ENCODE results near the gene RNF8. TPM values are rescaled to one million over a fixed set of nuclear protein-coding genes. Genes with fewer than 3 reads are reported as not detected.
"Not testable (repeated sequence)": the region's sequence is repeated elsewhere in the genome, so short reads cannot be mapped to it uniquely, and the experiment has no call there.

Gene RNF8, protein sequence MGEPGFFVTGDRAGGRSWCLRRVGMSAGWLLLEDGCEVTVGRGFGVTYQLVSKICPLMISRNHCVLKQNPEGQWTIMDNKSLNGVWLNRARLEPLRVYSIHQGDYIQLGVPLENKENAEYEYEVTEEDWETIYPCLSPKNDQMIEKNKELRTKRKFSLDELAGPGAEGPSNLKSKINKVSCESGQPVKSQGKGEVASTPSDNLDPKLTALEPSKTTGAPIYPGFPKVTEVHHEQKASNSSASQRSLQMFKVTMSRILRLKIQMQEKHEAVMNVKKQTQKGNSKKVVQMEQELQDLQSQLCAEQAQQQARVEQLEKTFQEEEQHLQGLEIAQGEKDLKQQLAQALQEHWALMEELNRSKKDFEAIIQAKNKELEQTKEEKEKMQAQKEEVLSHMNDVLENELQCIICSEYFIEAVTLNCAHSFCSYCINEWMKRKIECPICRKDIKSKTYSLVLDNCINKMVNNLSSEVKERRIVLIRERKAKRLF
- total RNA-seq (16.2 TPM), polyA plus RNA-seq (ENCODE audit: insufficient read depth in 1 of 8, insufficient read length in 8 of 8, low replicate concordance in 1 of 8) (10 to 100 TPM; 13.5 to 23.1 (median 16.4) TPM)
- long read RNA-seq, donor 1, partial matches to known transcripts, result 0 of 1 reads
- long read RNA-seq, donor 1, other reads (novel, unspliced or antisense), result 0 of 1 reads
- long read RNA-seq, donor 2, result 0 reads
- long read RNA-seq, donor 3, result 0 reads
- long read RNA-seq, donor 4, full-length matches to known transcripts, result 2 of 2 reads
- long read RNA-seq, donor 4, partial matches to known transcripts, result 0 of 2 reads
- long read RNA-seq, donor 4, other reads (novel, unspliced or antisense), result 0 of 2 reads
- long read RNA-seq, donor 5, full-length matches to known transcripts, result 9 of 20 reads
- long read RNA-seq, donor 5, partial matches to known transcripts, result 11 of 20 reads
- long read RNA-seq, donor 5, other reads (novel, unspliced or antisense), result 0 of 20 reads
- long read RNA-seq, donor 6, full-length matches to known transcripts, result 2 of 2 reads
- long read RNA-seq, donor 6, partial matches to known transcripts, result 0 of 2 reads
- long read RNA-seq, donor 6, other reads (novel, unspliced or antisense), result 0 of 2 reads
- long read RNA-seq, donor 7, full-length matches to known transcripts, result 1 of 10 reads
- long read RNA-seq, donor 7, partial matches to known transcripts, result 9 of 10 reads
- long read RNA-seq, donor 7, other reads (novel, unspliced or antisense), result 0 of 10 reads
- long read RNA-seq, donor 8, full-length matches to known transcripts, result 1 of 6 reads
- long read RNA-seq, donor 8, partial matches to known transcripts, result 5 of 6 reads
- long read RNA-seq, donor 8, other reads (novel, unspliced or antisense), result 0 of 6 reads
- long read RNA-seq, donor 9, full-length matches to known transcripts, result 1 of 1 reads
- long read RNA-seq, donor 9, partial matches to known transcripts, result 0 of 1 reads
- long read RNA-seq, donor 9, other reads (novel, unspliced or antisense), result 0 of 1 reads
- long read RNA-seq, donor 10, full-length matches to known transcripts, result 5 of 5 reads
- long read RNA-seq, donor 10, partial matches to known transcripts, result 0 of 5 reads
- long read RNA-seq, donor 10, other reads (novel, unspliced or antisense), result 0 of 5 reads
- long read RNA-seq, donor 11, partial matches to known transcripts, result 0 of 1 reads
- long read RNA-seq, donor 11, other reads (novel, unspliced or antisense), result 0 of 1 reads

GRCh38 chr6:37353761-37354525 is at the start of gene RNF8:
Gene RNF8, plus strand, starts transcription at chr6:37353983. Its CDS starts 182 bp downstream, at chr6:37354165.
- WGBS (ENCODE audit: insufficient coverage), result 1% methylated on average over 40 of the region's 54 CpGs
- peak within 1 kb of the TSS; percentile 84 for H3K27ac ChIP-seq (ENCODE audit: low read length)

GRCh38 chr6:37304766-37305165 is 49.0 kb upstream of the RNF8 start:
- no peak overlapping the region for H3K4me3 ChIP-seq (ENCODE audit: low read length)
- no peaks in the 10 kb centered on the region for H3K9me3 ChIP-seq (replicated peaks; ENCODE audit: control insufficient read depth, low read depth, low read length)
- peaks cover 24% of the 10 kb centered on the region for H3K36me3 ChIP-seq (ENCODE audit: control insufficient read depth, insufficient read depth, low read length)
- H3K4me1 ChIP-seq (ENCODE audit: control insufficient read depth, insufficient read depth, low read length), result peaks cover 11% of the 10 kb centered on the region
- WGBS (ENCODE audit: insufficient coverage), result 90% methylated on average over 4 of the region's 7 CpGs
- H3K27me3 ChIP-seq (ENCODE audit: control insufficient read depth, insufficient read depth, low read length), result no peaks in the 10 kb centered on the region
- H3K27ac ChIP-seq (ENCODE audit: low read length), result no peak overlapping the region
- DNase-seq, result no peak

More at GRCh38 chr6:37353761-37354525, at the start of gene RNF8:
- Histone ChIP-seq H3K27me3 (ENCODE audit: control insufficient read depth, insufficient read depth, low read length) (no peaks in the 10 kb centered on the region), H3K36me3 (ENCODE audit: control insufficient read depth, insufficient read depth, low read length) (no peaks in the 10 kb centered on the region), H3K4me1 (ENCODE audit: control insufficient read depth, insufficient read depth, low read length) (peaks cover 11% of the 10 kb centered on the region), H3K4me3 (ENCODE audit: low read length) (peak within 1 kb of the TSS; percentile 97), H3K9me3 (replicated peaks; ENCODE audit: control insufficient read depth, low read depth, low read length) (no peaks in the 10 kb centered on the region)
- peak; percentile 95 for DNase-seq

- no peak for DNase-seq
- Histone ChIP-seq H3K4me1 (ENCODE audit: control insufficient read depth, insufficient read depth, low read length) (peaks cover 11% of the 10 kb centered on the region), H3K9me3 (replicated peaks; ENCODE audit: control insufficient read depth, low read depth, low read length) (no peaks in the 10 kb centered on the region), H3K27me3 (ENCODE audit: control insufficient read depth, insufficient read depth, low read length) (no peaks in the 10 kb centered on the region), H3K4me3 (ENCODE audit: low read length) (no peak overlapping the region), H3K36me3 (ENCODE audit: control insufficient read depth, insufficient read depth, low read length) (peaks cover 24% of the 10 kb centered on the region), H3K27ac (ENCODE audit: low read length) (no peak overlapping the region)
- WGBS (ENCODE audit: insufficient coverage), result 84% methylated on average over 4 of the region's 4 CpGs
These were observed 47.9 kb upstream of the RNF8 start for GRCh38 chr6:37305841-37306425.

DNA sequence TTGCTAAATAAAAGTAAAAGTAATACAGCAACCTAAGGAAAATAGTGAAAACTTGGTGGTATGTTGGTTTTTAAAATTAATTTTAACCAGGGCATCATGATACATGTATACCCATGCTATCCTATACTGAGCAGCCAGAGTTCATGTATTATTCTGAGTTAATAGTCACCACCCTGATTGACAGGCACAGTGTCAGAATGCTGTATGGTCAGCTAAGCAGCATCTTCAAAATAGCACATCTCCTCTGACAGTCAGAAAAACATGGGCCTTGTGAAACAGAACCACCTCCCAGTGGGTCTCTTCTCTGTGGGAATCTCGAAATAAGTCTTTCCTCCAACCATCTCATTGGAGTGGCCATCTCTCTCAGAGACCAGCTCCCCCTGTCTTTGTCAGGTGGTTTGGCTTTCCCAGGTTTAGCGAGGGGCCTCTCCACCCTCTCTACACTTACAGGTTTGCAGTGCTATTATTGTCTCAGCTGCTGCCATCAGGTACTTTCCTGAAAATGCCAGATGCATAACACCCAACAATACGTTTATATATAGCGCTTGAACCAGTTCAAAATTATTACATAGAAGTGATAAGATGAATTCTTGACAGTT is 47.1 kb upstream of the RNF8 start:
- H3K4me1 ChIP-seq (ENCODE audit: control insufficient read depth, insufficient read depth, low read length), result peaks cover 11% of the 10 kb centered on the region
- H3K27ac ChIP-seq (ENCODE audit: low read length), result no peak overlapping the region
- H3K36me3 ChIP-seq (ENCODE audit: control insufficient read depth, insufficient read depth, low read length), result peaks cover 21% of the 10 kb centered on the region
- H3K4me3 ChIP-seq (ENCODE audit: low read length), result no peak overlapping the region
- no peak for DNase-seq
- 90% methylated on average over 2 of the region's 4 CpGs for WGBS (ENCODE audit: insufficient coverage)
- no peaks in the 10 kb centered on the region for H3K9me3 ChIP-seq (replicated peaks; ENCODE audit: control insufficient read depth, low read depth, low read length)
- no peaks in the 10 kb centered on the region for H3K27me3 ChIP-seq (ENCODE audit: control insufficient read depth, insufficient read depth, low read length)

DNA sequence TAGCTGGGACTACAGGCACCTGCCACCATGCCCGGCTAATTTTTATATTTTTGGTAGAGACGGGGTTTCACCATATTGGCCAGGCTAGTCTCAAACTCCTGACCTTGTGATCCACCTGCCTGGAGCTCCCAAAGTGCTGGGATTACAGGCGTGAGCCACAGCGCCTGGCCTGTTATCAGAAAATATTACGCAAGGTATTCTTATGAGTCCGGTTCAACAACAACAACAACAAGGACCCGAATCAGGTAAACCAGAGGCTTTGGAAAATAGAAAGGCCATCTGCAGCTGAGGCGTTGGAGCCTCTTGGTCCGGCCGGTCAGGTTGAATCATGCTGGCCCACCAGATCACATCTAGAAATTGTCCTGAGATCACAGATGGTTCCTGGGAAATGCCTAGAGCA is 46.3 kb upstream of the RNF8 start:
- not testable (repeated sequence) for H3K9me3 ChIP-seq (replicated peaks; ENCODE audit: control insufficient read depth, low read depth, low read length); DNase-seq; H3K27me3 ChIP-seq (ENCODE audit: control insufficient read depth, insufficient read depth, low read length); H3K4me3 ChIP-seq (ENCODE audit: low read length)
- H3K4me1 ChIP-seq (ENCODE audit: control insufficient read depth, insufficient read depth, low read length), result peaks cover 11% of the 10 kb centered on the region
- peaks cover 19% of the 10 kb centered on the region for H3K36me3 ChIP-seq (ENCODE audit: control insufficient read depth, insufficient read depth, low read length)
- 69% methylated on average over 5 of the region's 10 CpGs for WGBS (ENCODE audit: insufficient coverage)
- H3K27ac ChIP-seq (ENCODE audit: low read length), result peak overlapping the region; percentile 30

DNA sequence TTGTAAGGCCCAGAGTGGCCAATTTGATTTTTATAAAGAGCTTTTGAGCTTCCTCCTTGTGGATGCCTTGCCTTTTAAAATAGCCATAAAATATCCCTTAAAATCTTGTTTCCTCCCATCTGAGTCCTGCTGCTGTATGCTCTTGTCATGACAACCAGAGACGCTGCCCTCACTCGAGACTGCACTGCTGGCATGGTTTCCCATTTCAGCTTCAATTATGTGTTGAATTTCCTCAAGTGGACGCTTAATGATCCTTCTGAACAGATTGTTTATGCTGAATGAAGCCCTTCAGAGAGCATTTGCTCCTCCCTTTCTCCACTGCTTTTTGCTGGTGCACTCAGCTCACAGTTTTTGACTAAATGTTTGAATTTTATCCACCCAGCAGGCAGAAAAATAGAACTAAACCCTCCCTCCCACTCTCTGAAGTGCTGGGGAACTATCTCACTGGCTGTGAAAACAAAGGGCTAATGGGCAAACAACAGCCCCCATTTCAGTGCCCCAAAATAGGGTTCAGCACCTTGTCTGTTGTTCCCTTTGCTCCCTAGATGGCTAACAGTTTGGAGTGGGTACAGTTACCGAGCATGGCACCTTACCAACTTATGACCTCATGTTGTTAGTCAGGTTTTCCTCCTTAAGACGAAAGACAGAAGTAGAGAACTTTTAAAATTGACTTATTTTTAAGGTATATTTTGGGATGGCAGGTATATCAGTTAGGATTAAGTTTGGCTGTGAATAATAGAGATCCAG is 45.5 kb upstream of the RNF8 start:
- peak overlapping the region; percentile 30 for H3K27ac ChIP-seq (ENCODE audit: low read length)
- peak; percentile 90 for DNase-seq
- 21% methylated on average over 2 of the region's 5 CpGs for WGBS (ENCODE audit: insufficient coverage)
- no peaks in the 10 kb centered on the region for H3K9me3 ChIP-seq (replicated peaks; ENCODE audit: control insufficient read depth, low read depth, low read length)
- no peak overlapping the region for H3K4me3 ChIP-seq (ENCODE audit: low read length)
- no peaks in the 10 kb centered on the region for H3K27me3 ChIP-seq (ENCODE audit: control insufficient read depth, insufficient read depth, low read length)
- H3K4me1 ChIP-seq (ENCODE audit: control insufficient read depth, insufficient read depth, low read length), result peaks cover 11% of the 10 kb centered on the region
- peaks cover 16% of the 10 kb centered on the region for H3K36me3 ChIP-seq (ENCODE audit: control insufficient read depth, insufficient read depth, low read length)

DNA sequence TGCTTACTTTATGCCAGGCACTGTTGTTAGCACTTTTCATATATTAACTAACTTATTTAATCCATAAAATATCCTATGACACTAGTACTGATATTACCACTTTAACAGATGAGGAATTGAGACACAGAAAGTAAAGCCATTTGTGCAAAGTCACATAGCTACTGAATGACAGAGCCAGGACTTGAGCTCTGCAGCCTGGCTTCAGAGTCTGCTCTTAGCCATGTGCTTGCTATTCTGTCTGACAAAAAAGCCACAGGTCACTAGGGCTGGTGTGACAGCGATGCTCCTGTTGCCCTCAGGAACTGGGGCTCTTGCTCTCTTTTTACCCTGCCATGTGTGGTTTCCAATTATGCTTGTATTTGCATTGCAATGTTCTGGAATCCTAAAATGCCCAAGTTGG is 44.7 kb upstream of the RNF8 start:
- 100% methylated on average over 1 of the region's 1 CpG for WGBS (ENCODE audit: insufficient coverage)
- Histone ChIP-seq H3K27ac (ENCODE audit: low read length) (no peak overlapping the region), H3K36me3 (ENCODE audit: control insufficient read depth, insufficient read depth, low read length) (peaks cover 20% of the 10 kb centered on the region), H3K4me1 (ENCODE audit: control insufficient read depth, insufficient read depth, low read length) (peaks cover 11% of the 10 kb centered on the region), H3K27me3 (ENCODE audit: control insufficient read depth, insufficient read depth, low read length) (no peaks in the 10 kb centered on the region), H3K4me3 (ENCODE audit: low read length) (no peak overlapping the region), H3K9me3 (replicated peaks; ENCODE audit: control insufficient read depth, low read depth, low read length) (no peaks in the 10 kb centered on the region)
- DNase-seq, result no peak

GRCh38 chr6:37309692-37310091 is 44.1 kb upstream of the RNF8 start:
- H3K36me3 ChIP-seq (ENCODE audit: control insufficient read depth, insufficient read depth, low read length), result peaks cover 23% of the 10 kb centered on the region
- H3K4me1 ChIP-seq (ENCODE audit: control insufficient read depth, insufficient read depth, low read length), result peaks cover 11% of the 10 kb centered on the region
- no peak overlapping the region for H3K27ac ChIP-seq (ENCODE audit: low read length)
- no CpG with 5 or more reads among the region's 3 CpGs for WGBS (ENCODE audit: insufficient coverage)
- H3K4me3 ChIP-seq (ENCODE audit: low read length), result no peak overlapping the region
- no peak for DNase-seq
- no peaks in the 10 kb centered on the region for H3K9me3 ChIP-seq (replicated peaks; ENCODE audit: control insufficient read depth, low read depth, low read length)
- no peaks in the 10 kb centered on the region for H3K27me3 ChIP-seq (ENCODE audit: control insufficient read depth, insufficient read depth, low read length)
